HG02973 (cell line): ENCODE measurements around the gene PSMB9.
"Not testable (repeated sequence)": the region's sequence is repeated elsewhere in the genome, so short reads cannot be mapped to it uniquely, and the experiment has no call there.

Experiments
- ATAC-seq: cut with Tn5 transposase; IDR thresholded peaks from one replicate; pipeline ENCODE4 v1.9.1; 2021; ENCODE audit warnings: moderate library complexity; ENCODE audit not compliant: unreplicated experiment

Gene PSMB9

GRCh38 chr6:32853541-32854375 lies at the start of gene PSMB9, which contains the start of gene TAP1:
TSS of gene PSMB9 (plus strand) at chr6:32854192. CDS start at chr6:32854230, 38 bp downstream.
TSS of gene TAP1 (minus strand) at chr6:32853704. CDS start at chr6:32853636, 68 bp downstream.
- peak; percentile 77 for ATAC-seq

- ATAC-seq = not testable (repeated sequence)
Observed at GRCh38 chr6:32805404-32805803, 48.6 kb upstream of the PSMB9 start.

- ATAC-seq = no peak
Observed at GRCh38 chr6:32807020-32807580, 46.9 kb upstream of the PSMB9 start.

GRCh38 chr6:32809171-32809570 lies 44.8 kb upstream of the PSMB9 start:
- ATAC-seq = no peak

GRCh38 chr6:32814145-32814544 lies 39.8 kb upstream of the PSMB9 start:
- no peak for ATAC-seq

GRCh38 chr6:32815115-32815514 lies 38.9 kb upstream of the PSMB9 start:
- no peak for ATAC-seq

- ATAC-seq = peak; percentile 50
Observed at GRCh38 chr6:32815996-32816395, 38.0 kb upstream of the PSMB9 start.

GRCh38 chr6:32816746-32817204 lies 37.2 kb upstream of the PSMB9 start, which contains the start of gene HLA-DOB:
TSS of gene HLA-DOB (minus strand) at chr6:32817002. CDS start at chr6:32816951, 51 bp downstream.
- no peak for ATAC-seq

GRCh38 chr6:32818867-32819266 lies 35.1 kb upstream of the PSMB9 start:
- ATAC-seq = no peak

- ATAC-seq = no peak
Observed at GRCh38 chr6:32819729-32820128, 34.3 kb upstream of the PSMB9 start.

GRCh38 chr6:32825966-32826365 lies 28.0 kb upstream of the PSMB9 start:
- ATAC-seq = no peak

- no peak for ATAC-seq
Observed at GRCh38 chr6:32827025-32827424, 27.0 kb upstream of the PSMB9 start.

- ATAC-seq = no peak
Observed at GRCh38 chr6:32829495-32829894, 24.5 kb upstream of the PSMB9 start.

GRCh38 chr6:32830017-32830416 lies 24.0 kb upstream of the PSMB9 start:
- no peak for ATAC-seq

GRCh38 chr6:32830936-32831335 lies 23.1 kb upstream of the PSMB9 start:
- no peak for ATAC-seq

GRCh38 chr6:32832535-32832934 lies 21.5 kb upstream of the PSMB9 start:
- no peak for ATAC-seq

GRCh38 chr6:32833664-32834063 lies 20.3 kb upstream of the PSMB9 start:
- ATAC-seq = no peak

- no peak for ATAC-seq
Observed at GRCh38 chr6:32835167-32835893, 18.7 kb upstream of the PSMB9 start.

GRCh38 chr6:32836873-32837272 lies 17.1 kb upstream of the PSMB9 start:
- ATAC-seq = no peak

GRCh38 chr6:32837651-32838113 lies 16.3 kb upstream of the PSMB9 start:
- ATAC-seq = no peak
